22Rv1 (cell line): Measurements from ENCODE around the gene RNF212B.

Source experiments
- CTCF ChIP-seq: fragments of 450-650 bp; IDR thresholded peaks from 2 replicates; pipeline ENCODE4 v1.5.1; 2017; ENCODE audit warnings: mild to moderate bottlenecking
- ZFX ChIP-seq: fragments of 450-650 bp; IDR thresholded peaks from 2 replicates; pipeline ENCODE4 v1.6.1; 2017; ENCODE audit warnings: antibody characterized with exemption, borderline replicate concordance

DNA sequence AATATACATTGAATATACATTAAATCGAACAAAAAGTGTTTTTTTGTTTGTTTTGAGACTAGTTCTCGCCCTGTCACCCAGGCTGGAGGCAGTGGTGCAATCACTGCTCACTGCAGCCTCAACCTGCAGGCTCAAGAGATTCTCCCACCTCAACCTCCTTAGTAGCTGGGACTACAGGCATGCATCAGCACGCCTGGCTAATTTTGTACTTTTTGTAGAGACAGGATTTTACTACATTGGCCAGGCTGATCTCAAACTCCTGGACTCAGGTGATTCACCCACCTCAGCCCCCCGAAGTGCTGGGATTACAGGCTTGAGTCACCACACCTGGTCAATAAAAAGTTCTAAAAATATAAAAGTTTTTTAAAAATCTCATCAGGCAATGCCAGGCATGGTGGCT is 10.2 kb upstream of the RNF212B start:
- TF ChIP-seq CTCF (no peak), ZFX (no peak)
